A549 (cell line): ENCODE data around the gene BGN. TPM values are rescaled to one million over a fixed set of nuclear protein-coding genes. Genes with fewer than 3 reads are reported as not detected.

Experiments used
- ATAC-seq, 2 experiments: fragments of 200-7000 bp in 1 of 2; fragments of >200 bp in 1 of 2; cut with Nextera tagmentation in 1 of 2; cut with Tn5 transposase in 1 of 2; 3 replicates each; pipeline versions ENCODE4 v1.8.0 to v1.9.1; 2018 to 2020; ENCODE audit warnings: mild to moderate bottlenecking in 1 of 2, moderate library complexity in 1 of 2
- CTCF ChIA-PET: fragments of 300-600 bp; sonication (Branson Sonifier 250); formaldehyde crosslinking; extraction: SDS; loops from one replicate; lab custom pipeline; 2021; ENCODE audit warnings: antibody characterized with exemption, inconsistent platforms; lab: Yijun Ruan, JAX
- POLR2A ChIA-PET: fragments of 350-600 bp; formaldehyde crosslinking; extraction: SDS; loops from one replicate; lab custom pipeline; 2021; ENCODE audit warnings: antibody characterized with exemption, inconsistent platforms; lab: Yijun Ruan, JAX
- DNase-seq, 2 experiments: peaks; one replicate each; pipeline versions ENCODE4 v3.0.0 to v3.0.0-alpha.2; 2011 to 2016; ENCODE audit warnings: low read depth in 1 of 2, low spot score in 1 of 2
- FAIRE-seq: peaks from 2 replicates; lab custom pipeline; 2011; peaks lifted over from hg19 to GRCh38; lab: Jason Lieb, UNC
- H3K27ac ChIP-seq, 2 experiments: fragments of >200 bp; sonication (Bioruptor Twin); formaldehyde crosslinking; 3 replicates each; pipeline ENCODE4 v1.5.1; 2016 to 2017
- H3K4me1 ChIP-seq: fragments of >200 bp; sonication (Bioruptor Twin); formaldehyde crosslinking; 3 replicates; pipeline ENCODE4 v1.6.1; 2016
- H3K4me2 ChIP-seq: fragments of >200 bp; sonication (Bioruptor Twin); formaldehyde crosslinking; 3 replicates; pipeline ENCODE4 v1.6.1; 2016
- H3K4me3 ChIP-seq: fragments of >200 bp; sonication (Bioruptor Twin); formaldehyde crosslinking; 3 replicates; pipeline ENCODE4 v1.5.1; 2016
- H3K9me3 ChIP-seq: fragments of >200 bp; sonication (Bioruptor Twin); formaldehyde crosslinking; 3 replicates; pipeline ENCODE4 v1.6.1; 2016
- EHF ChIP-seq: fragments of 250-450 bp; sonication (Bioruptor Pico); IDR thresholded peaks from 2 replicates; pipeline ENCODE4 v1.5.0; 2020; ENCODE audit warnings: mild to moderate bottlenecking
- EHMT2 ChIP-seq: fragments of 200-600 bp; sonication (generic); IDR thresholded peaks from 2 replicates; pipeline ENCODE4 v1.6.1; 2016; ENCODE audit warnings: antibody characterized with exemption, low read depth, mild to moderate bottlenecking, moderate library complexity
- ESRRA ChIP-seq: fragments of 150-350 bp; IDR thresholded peaks from 2 replicates; pipeline ENCODE4 v1.6.1; 2014; ENCODE audit warnings: mild to moderate bottlenecking, low read length, borderline replicate concordance
- FOSB ChIP-seq: fragments of 250-450 bp; sonication (Bioruptor Pico); IDR thresholded peaks from 2 replicates; pipeline ENCODE4 v1.5.0; 2020; ENCODE audit warnings: mild to moderate bottlenecking, moderate library complexity
- FOSL2 ChIP-seq, 2 experiments: fragments of 450-650 bp in 1 of 2; fragments of >200 bp in 1 of 2; sonication (Bioruptor Twin) in 1 of 2; formaldehyde crosslinking; IDR thresholded peaks; 2 replicates each; pipeline versions ENCODE4 v1.5.0 to v1.6.1; 2016 to 2020; ENCODE audit warnings: mild to moderate bottlenecking in 1 of 2, moderate library complexity in 1 of 2
- HDAC2 ChIP-seq: fragments of 200-600 bp; sonication (generic); IDR thresholded peaks from 2 replicates; pipeline ENCODE4 v1.6.1; 2016
- JUN ChIP-seq, 2 experiments: fragments of >200 bp; sonication (Bioruptor Twin); formaldehyde crosslinking; IDR thresholded peaks; 2 replicates in 1 of 2; 3 replicates in 1 of 2; pipeline ENCODE4 v1.6.1; 2016 to 2017
- JUNB ChIP-seq: fragments of >200 bp; sonication (Bioruptor Twin); formaldehyde crosslinking; IDR thresholded peaks from 2 replicates; pipeline ENCODE4 v1.6.1; 2016
- KDM1A ChIP-seq: fragments of 200-600 bp; sonication (generic); IDR thresholded peaks from 2 replicates; pipeline ENCODE4 v1.6.1; 2016; ENCODE audit warnings: low read depth, mild to moderate bottlenecking
- MAZ ChIP-seq: fragments of 150-350 bp; IDR thresholded peaks from 2 replicates; pipeline ENCODE4 v1.6.1; 2014; ENCODE audit warnings: antibody characterized with exemption, low read depth, low read length, borderline replicate concordance
- MYC ChIP-seq: IDR thresholded peaks from 2 replicates; pipeline ENCODE4 v1.6.1; 2012; ENCODE audit warnings: mild to moderate bottlenecking, inconsistent platforms, low read length, improper control_type of control experiment, borderline replicate concordance
- NR3C1 ChIP-seq: fragments of >200 bp; sonication (Bioruptor Twin); formaldehyde crosslinking; IDR thresholded peaks from 3 replicates; pipeline ENCODE4 v1.6.1; 2017
- PHF8 ChIP-seq: fragments of 200-600 bp; sonication (generic); IDR thresholded peaks from 2 replicates; pipeline ENCODE4 v1.6.1; 2016; ENCODE audit warnings: low read depth, mild to moderate bottlenecking, antibody characterized with exemption, moderate library complexity, borderline replicate concordance
- POLR2AphosphoS2 ChIP-seq: conservative IDR thresholded peaks from 2 replicates; pipeline ENCODE4 v1.6.1; 2012; ENCODE audit warnings: low read length, improper control_type of control experiment, inconsistent platforms
- RARB ChIP-seq: fragments of 250-450 bp; sonication (Bioruptor Pico); IDR thresholded peaks from 2 replicates; pipeline ENCODE4 v1.8.0; 2021; ENCODE audit warnings: mild to moderate bottlenecking, moderate library complexity
- SREBF2 ChIP-seq: fragments of 450-650 bp; IDR thresholded peaks from 2 replicates; pipeline ENCODE4 v1.6.1; 2014; ENCODE audit warnings: mild to moderate bottlenecking, moderate library complexity
- ZFP36 ChIP-seq: fragments of 450-650 bp; IDR thresholded peaks from 2 replicates; pipeline ENCODE4 v1.6.1; 2014; ENCODE audit warnings: borderline replicate concordance; ENCODE audit not compliant: partially characterized antibody
- ZSCAN20 ChIP-seq: fragments of 250-450 bp; sonication (Bioruptor Pico); IDR thresholded peaks from 2 replicates; pipeline ENCODE4 v1.8.0; 2022; ENCODE audit warnings: mild to moderate bottlenecking, moderate library complexity
- WGBS: methylation state at CpG from one replicate; pipeline ENCODE4 v1.1.6; 2017; ENCODE audit errors: missing lambda C conversion rate; 5-methylcytosine and 5-hydroxymethylcytosine counted together
- polyA minus RNA-seq: library from RNA; depleted of rRNA, polyadenylated mRNA; stranded (reverse); fragments of >200 nt; gene quantifications from 2 replicates; pipeline ENCODE4 v1.2.3, GENCODE V29; 2011; rRNA and poly(A)+ RNA removed
- polyA plus RNA-seq, 4 experiments: library from polyadenylated mRNA; depleted of rRNA in 3 of 4; stranded (reverse); fragments of >200 nt; fragmentation: RNase III in 1 of 4; extraction: RNeasy Plus Mini Kit Qiagen cat#74134 plus additional on column Dnase treatment in 1 of 4; gene quantifications; 2 replicates in 3 of 4; 3 replicates in 1 of 4; pipeline ENCODE4 v1.2.3, GENCODE V29; 2011 to 2017
- TF ChIP-seq, protein P1 (sequence below): fragments of >200 bp; sonication (Bioruptor Twin); formaldehyde crosslinking; IDR thresholded peaks from 3 replicates; pipeline ENCODE4 v1.6.1; 2016
- TF ChIP-seq, protein P2 (sequence below): fragments of 150-350 bp; IDR thresholded peaks from 2 replicates; pipeline ENCODE4 v1.6.1; 2014; ENCODE audit warnings: low read depth, mild to moderate bottlenecking, low read length
- TF ChIP-seq, protein P3 (sequence below): fragments of 250-450 bp; sonication (Bioruptor Pico); IDR thresholded peaks from 2 replicates; pipeline ENCODE4 v1.5.0; 2020; ENCODE audit warnings: low read depth, mild to moderate bottlenecking, moderate library complexity
- TF ChIP-seq, protein P4 (sequence below): fragments of 200-600 bp; sonication (generic); IDR thresholded peaks from 2 replicates; pipeline ENCODE4 v1.6.1; 2016; ENCODE audit warnings: antibody characterized with exemption, mild to moderate bottlenecking, moderate library complexity

BGN gene
- not detected in 2 replicates for polyA plus RNA-seq (2011; rRNA removed)
- 0.05 TPM in 2 replicates for polyA plus RNA-seq (2012; cell fraction: cytosol; rRNA removed)
- polyA plus RNA-seq (2012; cell fraction: nucleus; rRNA removed): 0.02 TPM in 1 of 2 replicates, not detected in the other
- polyA plus RNA-seq (2017; fragmentation: RNase III; extraction: RNeasy Plus Mini Kit Qiagen cat#74134 plus additional on column Dnase treatment): 0.04 to 0.05 TPM in 2 of 3 replicates, not detected in the other
- 0.34 TPM in 1 of 2 replicates, not detected in the other for polyA minus RNA-seq

DNA sequence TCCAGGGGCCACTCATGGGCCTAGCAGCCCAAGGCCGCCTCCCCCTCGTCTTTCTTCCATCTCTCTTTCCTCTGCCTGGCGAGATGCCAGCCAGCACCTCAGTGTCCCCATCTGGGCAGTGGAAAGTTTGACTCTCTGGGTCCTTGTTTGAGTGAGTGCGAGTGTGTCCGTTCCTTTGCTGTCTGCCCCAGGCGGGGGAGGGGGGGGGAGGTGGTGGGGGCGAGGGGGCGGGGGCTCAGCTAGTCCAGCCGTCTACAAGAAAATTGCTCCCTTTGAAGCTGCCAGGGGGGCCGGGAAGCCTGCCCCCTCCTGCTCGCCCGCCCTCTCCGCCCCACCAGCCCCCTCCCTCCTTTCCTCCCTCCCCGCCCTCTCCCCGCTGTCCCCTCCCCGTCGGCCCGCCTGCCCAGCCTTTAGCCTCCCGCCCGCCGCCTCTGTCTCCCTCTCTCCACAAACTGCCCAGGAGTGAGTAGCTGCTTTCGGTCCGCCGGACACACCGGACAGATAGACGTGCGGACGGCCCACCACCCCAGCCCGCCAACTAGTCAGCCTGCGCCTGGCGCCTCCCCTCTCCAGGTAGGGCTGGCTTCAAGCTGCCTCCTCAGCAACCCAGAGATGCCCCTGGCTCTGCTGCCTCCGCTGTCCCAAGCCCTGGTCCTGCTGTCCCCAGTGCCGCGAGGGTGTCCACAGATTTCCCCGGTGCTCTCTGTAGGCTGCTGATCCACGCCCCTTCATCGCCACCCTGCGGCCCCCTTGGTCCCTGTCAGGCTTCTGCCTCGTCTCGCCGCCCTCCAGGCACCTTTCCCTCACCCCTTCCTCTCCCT lies at the start of gene BGN:
BGN (plus strand) TSS at position 440 of the 821 bp plus-strand sequence. CDS start 9,652 bp downstream, outside the sequence.
- WGBS: 31% methylated on average over 12 of the region's 41 CpGs
- peak in 1 of 2 experiments; percentile 15 for DNase-seq
- no peaks in the 10 kb centered on the region for H3K4me1 ChIP-seq
- ChIA-PET POLR2A (no interaction called here), CTCF (interaction anchor here (1.4 to 4.1 kb wide), 2 partner anchors 13 to 23 kb away, joined by 4 to 30 read pairs; partner anchors contain the start of gene HAUS7)
- no peak within 1 kb of the TSS for H3K27ac ChIP-seq
- FAIRE-seq: no peak
- H3K4me2 ChIP-seq: no peak within 1 kb of the TSS
- TF ChIP-seq ESRRA: no peak
- TF ChIP-seq POLR2AphosphoS2: no peak
- no peak for TF ChIP-seq ZFP36
- TF ChIP-seq, protein P1, sequence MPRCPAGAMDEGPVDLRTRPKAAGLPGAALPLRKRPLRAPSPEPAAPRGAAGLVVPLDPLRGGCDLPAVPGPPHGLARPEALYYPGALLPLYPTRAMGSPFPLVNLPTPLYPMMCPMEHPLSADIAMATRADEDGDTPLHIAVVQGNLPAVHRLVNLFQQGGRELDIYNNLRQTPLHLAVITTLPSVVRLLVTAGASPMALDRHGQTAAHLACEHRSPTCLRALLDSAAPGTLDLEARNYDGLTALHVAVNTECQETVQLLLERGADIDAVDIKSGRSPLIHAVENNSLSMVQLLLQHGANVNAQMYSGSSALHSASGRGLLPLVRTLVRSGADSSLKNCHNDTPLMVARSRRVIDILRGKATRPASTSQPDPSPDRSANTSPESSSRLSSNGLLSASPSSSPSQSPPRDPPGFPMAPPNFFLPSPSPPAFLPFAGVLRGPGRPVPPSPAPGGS: no peak
- TF ChIP-seq, protein P2, sequence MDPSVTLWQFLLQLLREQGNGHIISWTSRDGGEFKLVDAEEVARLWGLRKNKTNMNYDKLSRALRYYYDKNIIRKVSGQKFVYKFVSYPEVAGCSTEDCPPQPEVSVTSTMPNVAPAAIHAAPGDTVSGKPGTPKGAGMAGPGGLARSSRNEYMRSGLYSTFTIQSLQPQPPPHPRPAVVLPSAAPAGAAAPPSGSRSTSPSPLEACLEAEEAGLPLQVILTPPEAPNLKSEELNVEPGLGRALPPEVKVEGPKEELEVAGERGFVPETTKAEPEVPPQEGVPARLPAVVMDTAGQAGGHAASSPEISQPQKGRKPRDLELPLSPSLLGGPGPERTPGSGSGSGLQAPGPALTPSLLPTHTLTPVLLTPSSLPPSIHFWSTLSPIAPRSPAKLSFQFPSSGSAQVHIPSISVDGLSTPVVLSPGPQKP: no peak
- no peak for TF ChIP-seq NR3C1
- TF ChIP-seq SREBF2: no peak
- no peaks in the 10 kb centered on the region for H3K9me3 ChIP-seq
- H3K4me3 ChIP-seq: no peak within 1 kb of the TSS
- ATAC-seq: peak in 1 of 2 experiments; percentile 64; a peak in 3 of 6 replicates

DNA sequence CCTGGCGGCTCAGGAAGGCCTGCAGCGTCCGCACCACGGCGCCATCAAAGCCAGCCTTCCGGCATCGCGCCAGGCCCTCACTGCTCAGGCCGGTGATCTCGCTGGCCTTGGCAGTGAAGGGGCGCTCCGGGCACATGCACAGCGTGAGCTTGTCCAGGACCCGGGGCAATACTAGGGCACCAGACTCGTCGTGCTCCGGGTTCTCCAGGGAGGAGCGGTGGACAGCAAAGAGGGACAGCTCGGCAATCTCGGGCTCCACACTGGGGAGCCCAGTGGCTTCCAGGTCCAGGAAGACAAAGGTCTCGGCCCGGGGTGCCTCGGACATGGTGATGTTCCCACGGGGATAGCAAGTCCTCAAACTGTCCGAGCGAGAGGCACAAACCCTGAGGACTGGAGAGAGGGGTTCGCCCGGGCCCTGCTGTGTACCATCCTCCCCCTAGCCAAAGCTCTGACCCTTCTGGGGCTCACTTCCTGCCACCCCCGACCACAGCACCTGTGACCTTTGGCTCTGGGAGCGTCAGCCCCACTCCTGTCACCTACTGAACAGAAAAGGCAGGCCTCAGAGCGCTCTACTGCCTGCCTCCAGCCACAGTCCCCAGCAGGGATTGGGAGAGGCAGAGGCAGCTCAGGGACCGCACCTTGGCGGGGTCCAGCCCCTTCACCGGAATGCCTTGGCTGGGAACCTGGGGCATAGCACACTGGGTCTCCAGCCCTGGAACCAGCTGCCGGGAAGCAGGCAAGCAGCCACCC lies 49.5 kb upstream of the BGN start:
- 94% methylated on average over 23 of the region's 35 CpGs for WGBS
- no peak overlapping the region for H3K27ac ChIP-seq
- CTCF ChIA-PET: interaction anchor here (0.6 to 1.2 kb wide), 3 partner anchors 11 to 491 kb away, joined by 3 to 4 read pairs (median 3); no protein-coding TSS in a partner anchor
- DNase-seq: no peak
- FAIRE-seq: no peak
- no peaks in the 10 kb centered on the region for H3K9me3 ChIP-seq
- no peak overlapping the region for H3K4me3 ChIP-seq
- H3K4me1 ChIP-seq: no peaks in the 10 kb centered on the region
- H3K4me2 ChIP-seq: no peak overlapping the region
- TF ChIP-seq FOSL2 (IDR thresholded peaks at IDR 0.05) (no peak), FOSL2 (CRISPR knock-in tag; IDR thresholded peaks at IDR 0.05) (no peak), POLR2AphosphoS2 (no peak), EHF (no peak), EHMT2 (no peak), KDM1A (no peak), FOSB (CRISPR knock-in tag) (no peak), NR3C1 (no peak), RARB (CRISPR knock-in tag) (no peak), PHF8 (no peak), JUNB (no peak), MYC (no peak), MAZ (no peak), ZFP36 (no peak), JUN (IDR thresholded peaks at IDR 0.05) (no peak), ZSCAN20 (CRISPR knock-in tag) (no peak), HDAC2 (no peak)
- TF ChIP-seq, protein P3, sequence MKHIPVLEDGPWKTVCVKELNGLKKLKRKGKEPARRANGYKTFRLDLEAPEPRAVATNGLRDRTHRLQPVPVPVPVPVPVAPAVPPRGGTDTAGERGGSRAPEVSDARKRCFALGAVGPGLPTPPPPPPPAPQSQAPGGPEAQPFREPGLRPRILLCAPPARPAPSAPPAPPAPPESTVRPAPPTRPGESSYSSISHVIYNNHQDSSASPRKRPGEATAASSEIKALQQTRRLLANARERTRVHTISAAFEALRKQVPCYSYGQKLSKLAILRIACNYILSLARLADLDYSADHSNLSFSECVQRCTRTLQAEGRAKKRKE (CRISPR knock-in tag): no peak
- TF ChIP-seq, protein P4, sequence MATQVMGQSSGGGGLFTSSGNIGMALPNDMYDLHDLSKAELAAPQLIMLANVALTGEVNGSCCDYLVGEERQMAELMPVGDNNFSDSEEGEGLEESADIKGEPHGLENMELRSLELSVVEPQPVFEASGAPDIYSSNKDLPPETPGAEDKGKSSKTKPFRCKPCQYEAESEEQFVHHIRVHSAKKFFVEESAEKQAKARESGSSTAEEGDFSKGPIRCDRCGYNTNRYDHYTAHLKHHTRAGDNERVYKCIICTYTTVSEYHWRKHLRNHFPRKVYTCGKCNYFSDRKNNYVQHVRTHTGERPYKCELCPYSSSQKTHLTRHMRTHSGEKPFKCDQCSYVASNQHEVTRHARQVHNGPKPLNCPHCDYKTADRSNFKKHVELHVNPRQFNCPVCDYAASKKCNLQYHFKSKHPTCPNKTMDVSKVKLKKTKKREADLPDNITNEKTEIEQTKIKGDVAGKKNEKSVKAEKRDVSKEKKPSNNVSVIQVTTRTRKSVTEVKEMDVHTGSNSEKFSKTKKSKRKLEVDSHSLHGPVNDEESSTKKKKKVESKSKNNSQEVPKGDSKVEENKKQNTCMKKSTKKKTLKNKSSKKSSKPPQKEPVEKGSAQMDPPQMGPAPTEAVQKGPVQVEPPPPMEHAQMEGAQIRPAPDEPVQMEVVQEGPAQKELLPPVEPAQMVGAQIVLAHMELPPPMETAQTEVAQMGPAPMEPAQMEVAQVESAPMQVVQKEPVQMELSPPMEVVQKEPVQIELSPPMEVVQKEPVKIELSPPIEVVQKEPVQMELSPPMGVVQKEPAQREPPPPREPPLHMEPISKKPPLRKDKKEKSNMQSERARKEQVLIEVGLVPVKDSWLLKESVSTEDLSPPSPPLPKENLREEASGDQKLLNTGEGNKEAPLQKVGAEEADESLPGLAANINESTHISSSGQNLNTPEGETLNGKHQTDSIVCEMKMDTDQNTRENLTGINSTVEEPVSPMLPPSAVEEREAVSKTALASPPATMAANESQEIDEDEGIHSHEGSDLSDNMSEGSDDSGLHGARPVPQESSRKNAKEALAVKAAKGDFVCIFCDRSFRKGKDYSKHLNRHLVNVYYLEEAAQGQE: no peak
- TF ChIP-seq, protein P2: no peak
- POLR2A ChIA-PET: no interaction called here
- ATAC-seq: peak in 1 of 2 experiments; percentile 8; a peak in 2 of 6 replicates
